Type B pancreatic cell (in vitro differentiated cells): ENCODE measurements around the gene ZC3HAV1L. TPM values are rescaled to one million over a fixed set of nuclear protein-coding genes. Genes with fewer than 3 reads are reported as not detected.

Experiments
- DNase-seq: peaks from one replicate; pipeline ENCODE4 v3.0.0; 2021; ENCODE audit warnings: mixed read lengths; ENCODE audit not compliant: unreplicated experiment; ENCODE audit errors: extremely low spot score
- H3K27ac Mint-ChIP-seq: 2 replicates; pipeline ENCODE4 v1.8.0; 2021; ENCODE audit warnings: mild to moderate bottlenecking, mixed read lengths
- H3K27me3 Mint-ChIP-seq: 2 replicates; pipeline ENCODE4 v1.8.0; 2021; ENCODE audit warnings: mixed read lengths
- H3K36me3 Mint-ChIP-seq: 2 replicates; pipeline ENCODE4 v1.8.0; 2021; ENCODE audit warnings: mixed read lengths
- H3K4me1 Mint-ChIP-seq: one replicate; pipeline ENCODE4 v1.8.0; 2021; ENCODE audit warnings: mixed read lengths; ENCODE audit not compliant: unreplicated experiment
- H3K4me3 Mint-ChIP-seq: 2 replicates; pipeline ENCODE4 v1.8.0; 2021; ENCODE audit warnings: mild to moderate bottlenecking, mixed read lengths
- H3K9me3 Mint-ChIP-seq: 2 replicates; pipeline ENCODE4 v1.8.0; 2021; ENCODE audit warnings: mixed read lengths
- CTCF ChIP-seq: fragments of 200-600 bp; sonication (generic); conservative IDR thresholded peaks from 2 replicates; pipeline ENCODE4 v1.5.0; 2021; ENCODE audit warnings: antibody characterized with exemption, mild to moderate bottlenecking
- total RNA-seq: library from RNA; stranded (reverse); gene quantifications from 2 replicates; pipeline ENCODE4 v1.2.1, GENCODE V29; 2021; ENCODE audit warnings: low replicate concordance

ZC3HAV1L gene
- total RNA-seq, 1 donor from 2014 or later: 3.1 TPM

- H3K27me3 Mint-ChIP-seq: peaks cover 8% of the 10 kb centered on the region
- H3K36me3 Mint-ChIP-seq: peaks cover 3% of the 10 kb centered on the region
- H3K27ac Mint-ChIP-seq: no peak overlapping the region
- H3K4me3 Mint-ChIP-seq: peak overlapping the region; percentile 74
- no peaks in the 10 kb centered on the region for H3K9me3 Mint-ChIP-seq
- DNase-seq: no peak
- TF ChIP-seq CTCF: no peak
- no peaks in the 10 kb centered on the region for H3K4me1 Mint-ChIP-seq
Measured at GRCh38 chr7:139034855-139035585, 822 bp downstream of the ZC3HAV1L start.

GRCh38 chr7:139034336-139034735 is 1.5 kb downstream of the ZC3HAV1L start:
- Mint-ChIP-seq H3K27me3 (peaks cover 8% of the 10 kb centered on the region), H3K9me3 (no peaks in the 10 kb centered on the region), H3K36me3 (peaks cover 3% of the 10 kb centered on the region), H3K27ac (peak overlapping the region; percentile 55), H3K4me3 (peak overlapping the region; percentile 74), H3K4me1 (no peaks in the 10 kb centered on the region)
- DNase-seq: no peak
- TF ChIP-seq CTCF: no peak

GRCh38 chr7:139033346-139034114 is 2.3 kb downstream of the ZC3HAV1L start:
- Mint-ChIP-seq H3K36me3 (peaks cover 3% of the 10 kb centered on the region), H3K4me3 (peak overlapping the region; percentile 43), H3K27me3 (peaks cover 7% of the 10 kb centered on the region), H3K4me1 (no peaks in the 10 kb centered on the region), H3K27ac (peak overlapping the region; percentile 58), H3K9me3 (no peaks in the 10 kb centered on the region)
- TF ChIP-seq CTCF: no peak
- no peak for DNase-seq

- H3K9me3 Mint-ChIP-seq: no peaks in the 10 kb centered on the region
- H3K36me3 Mint-ChIP-seq: peaks cover 7% of the 10 kb centered on the region
- no peak overlapping the region for H3K4me3 Mint-ChIP-seq
- no peak overlapping the region for H3K27ac Mint-ChIP-seq
- peaks cover under 1% of the 10 kb centered on the region for H3K27me3 Mint-ChIP-seq
- no peak for DNase-seq
- no peak for TF ChIP-seq CTCF
- H3K4me1 Mint-ChIP-seq: no peaks in the 10 kb centered on the region
Measured at GRCh38 chr7:139032473-139032872, 3.4 kb downstream of the ZC3HAV1L start.

GRCh38 chr7:139029353-139029752 is 6.5 kb downstream of the ZC3HAV1L start:
- Mint-ChIP-seq H3K36me3 (peaks cover 7% of the 10 kb centered on the region), H3K4me1 (no peaks in the 10 kb centered on the region), H3K4me3 (no peak overlapping the region), H3K27me3 (no peaks in the 10 kb centered on the region), H3K27ac (no peak overlapping the region), H3K9me3 (no peaks in the 10 kb centered on the region)
- TF ChIP-seq CTCF: no peak
- no peak for DNase-seq
